Brain microvascular endothelial cell (primary cell): ENCODE measurements around the gene ANGPTL3.
A peak's percentile ranks its signal among the peaks of the same experiment; 100 is the strongest.

Experiments used
- DNase-seq: peaks from one replicate; pipeline ENCODE4 v3.0.0-alpha.2; 2020
- H3K27ac ChIP-seq: fragments of 250-450 bp; sonication (Bioruptor Pico); 2 replicates; pipeline ENCODE4 v1.5.1; 2020; ENCODE audit warnings: mild to moderate bottlenecking, moderate library complexity
- H3K27me3 ChIP-seq: fragments of 250-450 bp; sonication (Bioruptor Pico); replicated peaks from 2 replicates; pipeline ENCODE4 v1.5.1; 2020; ENCODE audit warnings: mild to moderate bottlenecking
- H3K36me3 ChIP-seq: fragments of 250-450 bp; sonication (Bioruptor Pico); replicated peaks from 2 replicates; pipeline ENCODE4 v1.5.1; 2020; ENCODE audit warnings: mild to moderate bottlenecking
- H3K4me3 ChIP-seq: 2 replicates; pipeline ENCODE4 v1.5.1; 2011; ENCODE audit warnings: low read depth, mild to moderate bottlenecking, control low read depth, low read length, moderate library complexity
- CTCF ChIP-seq: IDR thresholded peaks from 2 replicates; pipeline ENCODE4 v1.5.1; 2011; ENCODE audit warnings: low read depth, mild to moderate bottlenecking, moderate library complexity, low read length, control low read depth, inconsistent platforms; ENCODE audit errors: missing control alignments
- in situ Hi-C: cut with HindIII; loops from 2 replicates; pipeline ENCODE4 v1.10.0; 2017; ENCODE audit warnings: low sequenced_read_pairs, low pct_ligation_motif_present

The ANGPTL3 gene

GRCh38 chr1:62585469-62586155, 11.7 kb upstream of the ANGPTL3 start:
- TF ChIP-seq CTCF, result no peak
- DNase-seq, result no peak
- Histone ChIP-seq H3K27ac (no peak overlapping the region), H3K4me3 (no peak overlapping the region), H3K36me3 (peaks cover 3% of the 10 kb centered on the region), H3K27me3 (no peaks in the 10 kb centered on the region)
- in situ Hi-C loops, result no loop called here

DNA sequence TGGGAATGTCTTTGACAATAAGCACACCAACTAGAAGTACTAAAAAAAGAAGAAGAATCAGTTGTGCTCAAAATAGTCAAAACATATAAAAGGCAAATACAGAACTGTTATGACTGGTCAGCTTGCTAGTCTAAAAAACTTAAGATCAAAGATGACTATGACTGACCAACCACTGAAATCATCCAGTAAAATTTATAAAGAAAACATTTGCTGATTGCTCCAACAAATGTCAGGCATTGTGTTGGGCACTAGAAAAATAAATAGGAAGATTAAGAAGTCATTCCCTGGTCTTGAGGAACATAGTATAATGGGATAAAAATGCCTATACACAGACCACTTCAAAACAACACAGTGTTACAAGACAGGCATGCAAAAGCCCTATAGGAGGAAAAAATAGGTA, 9.3 kb upstream of the ANGPTL3 start:
- Histone ChIP-seq H3K4me3 (no peak overlapping the region), H3K27me3 (no peaks in the 10 kb centered on the region), H3K27ac (no peak overlapping the region), H3K36me3 (no peaks in the 10 kb centered on the region)
- TF ChIP-seq CTCF, result no peak
- DNase-seq, result no peak
- in situ Hi-C loops, result no loop called here

- Histone ChIP-seq H3K36me3 (no peaks in the 10 kb centered on the region), H3K4me3 (no peak overlapping the region), H3K27me3 (no peaks in the 10 kb centered on the region), H3K27ac (peak overlapping the region; percentile 75)
- TF ChIP-seq CTCF, result no peak
- in situ Hi-C loops, result no loop called here
- peak; percentile 65 for DNase-seq
These were observed 8.0 kb upstream of the ANGPTL3 start for GRCh38 chr1:62589321-62589720.

DNA sequence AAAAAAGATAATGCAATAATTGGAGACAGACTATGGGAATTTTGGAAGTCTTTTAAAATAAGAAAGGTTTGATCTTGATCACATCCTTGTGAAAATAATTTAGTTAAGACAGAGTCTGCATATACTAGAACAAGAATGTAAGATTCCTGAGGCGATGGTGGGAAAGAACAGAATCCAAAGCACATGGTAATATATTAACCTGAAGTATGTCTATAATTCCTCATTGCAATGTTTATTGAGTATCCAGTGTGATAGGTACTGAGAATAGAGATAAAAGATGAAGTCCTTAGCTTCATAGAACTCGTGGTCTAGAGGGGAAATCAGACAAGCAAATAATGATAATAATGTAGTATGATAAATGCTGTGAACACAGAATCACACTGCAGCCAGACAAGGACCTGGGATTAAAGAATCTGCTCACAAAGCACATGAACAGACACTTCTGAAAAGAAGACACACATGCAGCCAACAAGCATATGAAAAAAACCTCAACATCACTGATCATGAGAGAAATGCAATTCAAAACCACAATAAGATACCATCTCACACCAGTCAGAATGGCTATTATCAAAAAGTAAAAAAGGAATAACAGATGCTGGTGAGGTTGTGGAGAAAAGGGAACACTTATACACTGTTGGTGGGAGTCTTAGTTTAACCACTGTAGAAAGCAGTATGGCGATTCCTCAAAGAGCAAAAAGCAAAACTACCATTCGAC, 6.9 kb upstream of the ANGPTL3 start:
- in situ Hi-C loops, result no loop called here
- Histone ChIP-seq H3K27me3 (no peaks in the 10 kb centered on the region), H3K36me3 (no peaks in the 10 kb centered on the region), H3K27ac (peak overlapping the region; percentile 75), H3K4me3 (no peak overlapping the region)
- no peak for DNase-seq
- no peak for TF ChIP-seq CTCF

GRCh38 chr1:62590970-62591368, 6.4 kb upstream of the ANGPTL3 start:
- H3K4me3 ChIP-seq, result no peak overlapping the region
- in situ Hi-C loops, result no loop called here
- no peak for TF ChIP-seq CTCF
- H3K27me3 ChIP-seq, result no peaks in the 10 kb centered on the region
- DNase-seq, result no peak
- H3K27ac ChIP-seq, result no peak overlapping the region
- no peaks in the 10 kb centered on the region for H3K36me3 ChIP-seq
